ENCODE measurements around the gene ZNF774. TPM values are rescaled to one million over a fixed set of nuclear protein-coding genes. Genes with fewer than 3 reads are reported as not detected.
"Not testable (repeated sequence)": the region's sequence is repeated elsewhere in the genome, so short reads cannot be mapped to it uniquely, and the experiment has no call there.

ZNF774 gene
- total RNA-seq, 1 donor from 2014 or later = 10.0 TPM

DNA sequence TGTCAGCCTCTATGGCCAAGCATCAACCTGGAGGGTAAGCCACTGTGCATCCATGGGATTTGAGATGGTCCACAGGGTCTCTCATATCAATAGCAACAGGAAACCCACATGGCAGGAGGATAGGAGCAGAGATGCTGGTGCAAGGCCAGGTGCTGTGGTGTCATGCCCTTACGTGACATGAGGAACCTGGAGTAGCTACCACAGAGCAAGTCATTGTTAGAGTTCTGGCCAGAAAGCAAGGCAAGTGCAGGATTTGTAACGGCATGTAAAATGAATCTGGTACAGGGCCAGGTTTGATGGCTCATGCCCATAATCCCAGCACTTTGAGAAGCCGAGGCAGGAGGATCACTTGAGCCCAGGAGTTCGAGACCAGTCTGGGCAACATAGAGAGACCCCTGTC, 14.8 kb upstream of the ZNF774 start:
- Mint-ChIP-seq H3K27ac (no peak overlapping the region), H3K36me3 (no peaks in the 10 kb centered on the region), H3K4me3 (no peak overlapping the region), H3K27me3 (ENCODE audit: low read depth) (no peaks in the 10 kb centered on the region), H3K9me3 (no peaks in the 10 kb centered on the region), H3K4me1 (peaks cover 4% of the 10 kb centered on the region)
- DNase-seq (ENCODE audit: low spot score in 2 of 2, unreplicated experiment in 2 of 2) = no peak
- TF ChIP-seq CTCF (IDR thresholded peaks at IDR 0.05; ENCODE audit: unreplicated experiment) = no peak

DNA sequence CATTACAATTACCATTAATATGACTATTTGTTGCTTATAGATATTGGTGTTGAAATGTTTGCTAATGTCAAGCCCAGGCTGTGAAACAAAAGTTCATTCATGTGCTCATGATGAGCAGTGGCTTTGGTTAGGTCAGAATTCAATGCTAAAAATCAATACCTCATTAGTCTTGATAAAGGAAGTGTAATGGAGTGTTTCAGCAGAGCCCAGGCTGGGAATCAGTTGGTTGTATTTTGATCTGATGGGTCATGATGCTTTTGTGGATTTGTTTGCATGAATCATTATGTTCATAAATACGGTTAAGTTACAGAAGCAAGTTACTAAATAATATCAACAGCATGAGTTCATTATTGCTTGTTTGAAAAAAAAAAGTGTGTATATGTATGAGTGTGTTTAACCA, 13.6 kb upstream of the ZNF774 start:
- Mint-ChIP-seq H3K9me3 (no peaks in the 10 kb centered on the region), H3K36me3 (no peaks in the 10 kb centered on the region), H3K27ac (no peak overlapping the region), H3K27me3 (ENCODE audit: low read depth) (no peaks in the 10 kb centered on the region), H3K4me3 (no peak overlapping the region), H3K4me1 (peaks cover 10% of the 10 kb centered on the region)
- no peak for DNase-seq (ENCODE audit: low spot score in 2 of 2, unreplicated experiment in 2 of 2)
- no peak for TF ChIP-seq CTCF (IDR thresholded peaks at IDR 0.05; ENCODE audit: unreplicated experiment)

DNA sequence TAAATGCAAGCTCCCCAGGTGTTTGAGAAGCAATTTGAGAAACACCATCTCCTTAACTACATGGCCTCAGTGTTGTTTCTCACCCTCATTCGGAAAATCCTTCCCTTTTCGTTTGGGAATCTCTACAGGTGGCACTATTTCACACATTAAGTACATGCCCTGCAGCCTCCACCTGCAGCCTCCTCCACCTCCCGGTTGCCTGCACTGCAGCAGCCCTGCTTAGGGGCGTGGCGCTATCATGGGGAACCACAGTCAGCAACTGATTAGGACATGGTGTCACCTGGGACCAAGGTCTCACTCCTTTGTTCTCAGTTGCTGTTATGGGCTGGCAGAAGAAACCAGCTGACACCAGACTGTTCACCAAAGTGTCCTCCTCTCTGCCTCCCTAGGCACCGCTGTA, 11.7 kb upstream of the ZNF774 start:
- no peak for DNase-seq (ENCODE audit: low spot score in 2 of 2, unreplicated experiment in 2 of 2)
- Mint-ChIP-seq H3K27me3 (ENCODE audit: low read depth) (no peaks in the 10 kb centered on the region), H3K36me3 (no peaks in the 10 kb centered on the region), H3K27ac (no peak overlapping the region), H3K4me3 (no peak overlapping the region), H3K9me3 (no peaks in the 10 kb centered on the region), H3K4me1 (peaks cover 10% of the 10 kb centered on the region)
- no peak for TF ChIP-seq CTCF (IDR thresholded peaks at IDR 0.05; ENCODE audit: unreplicated experiment)

- H3K36me3 Mint-ChIP-seq = no peaks in the 10 kb centered on the region
- H3K4me1 Mint-ChIP-seq = peaks cover 37% of the 10 kb centered on the region
- DNase-seq (ENCODE audit: low spot score in 2 of 2, unreplicated experiment in 2 of 2) = no peak
- TF ChIP-seq CTCF (IDR thresholded peaks at IDR 0.05; ENCODE audit: unreplicated experiment) = no peak
- no peaks in the 10 kb centered on the region for H3K9me3 Mint-ChIP-seq
- H3K4me3 Mint-ChIP-seq = no peak overlapping the region
- H3K27ac Mint-ChIP-seq = no peak overlapping the region
- no peaks in the 10 kb centered on the region for H3K27me3 Mint-ChIP-seq (ENCODE audit: low read depth)
Observed at GRCh38 chr15:90343302-90343790, 8.7 kb upstream of the ZNF774 start.

DNA sequence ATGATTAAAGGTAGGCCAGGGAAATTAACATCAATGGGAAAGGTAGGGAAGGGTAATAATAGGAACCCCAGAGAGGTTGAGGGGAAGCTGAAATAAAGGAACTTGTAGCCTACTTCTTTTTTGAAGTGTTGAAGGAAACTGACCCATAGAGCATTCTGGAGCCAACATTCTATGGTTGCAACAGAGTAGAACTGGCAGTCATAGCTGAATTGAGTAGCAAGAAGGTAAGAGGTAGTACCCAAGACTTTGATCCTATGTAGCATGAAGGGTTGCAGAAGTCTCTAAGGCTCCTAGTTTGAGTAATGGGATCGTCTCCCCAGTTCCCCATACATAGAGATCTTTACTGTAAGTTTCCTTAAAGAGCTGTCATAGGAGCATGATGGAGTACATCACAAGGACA, 7.4 kb upstream of the ZNF774 start:
- Mint-ChIP-seq H3K36me3 (no peaks in the 10 kb centered on the region), H3K9me3 (no peaks in the 10 kb centered on the region), H3K4me1 (peaks cover 42% of the 10 kb centered on the region), H3K27me3 (ENCODE audit: low read depth) (no peaks in the 10 kb centered on the region), H3K4me3 (no peak overlapping the region), H3K27ac (no peak overlapping the region)
- TF ChIP-seq CTCF (IDR thresholded peaks at IDR 0.05; ENCODE audit: unreplicated experiment) = no peak
- DNase-seq (ENCODE audit: low spot score in 2 of 2, unreplicated experiment in 2 of 2) = no peak

DNA sequence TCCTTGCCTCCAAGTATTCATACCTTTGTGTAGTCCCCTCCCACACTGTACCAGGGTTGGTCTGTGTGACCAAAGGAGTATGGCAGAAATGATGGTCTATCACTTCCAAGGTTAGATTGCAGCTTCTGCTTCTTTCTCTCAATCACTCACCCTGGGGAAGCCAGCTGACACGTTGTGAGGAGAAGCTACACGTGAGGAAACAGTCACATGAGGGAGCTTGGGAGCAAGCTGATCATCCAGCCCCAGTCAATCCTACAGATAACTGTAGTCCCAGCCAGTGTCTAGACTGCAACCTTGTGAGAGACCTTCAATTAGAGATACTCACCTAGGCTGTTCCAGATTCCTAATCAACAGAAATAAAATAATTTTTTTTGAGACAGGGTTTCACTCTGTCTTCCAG, 6.2 kb upstream of the ZNF774 start:
- no peaks in the 10 kb centered on the region for H3K36me3 Mint-ChIP-seq
- H3K27ac Mint-ChIP-seq = peak overlapping the region; percentile 81
- peaks cover 42% of the 10 kb centered on the region for H3K4me1 Mint-ChIP-seq
- peaks cover 4% of the 10 kb centered on the region for H3K9me3 Mint-ChIP-seq
- TF ChIP-seq CTCF (IDR thresholded peaks at IDR 0.05; ENCODE audit: unreplicated experiment) = no peak
- H3K4me3 Mint-ChIP-seq = no peak overlapping the region
- H3K27me3 Mint-ChIP-seq (ENCODE audit: low read depth) = no peaks in the 10 kb centered on the region
- DNase-seq (ENCODE audit: low spot score in 2 of 2, unreplicated experiment in 2 of 2) = no peak

DNA sequence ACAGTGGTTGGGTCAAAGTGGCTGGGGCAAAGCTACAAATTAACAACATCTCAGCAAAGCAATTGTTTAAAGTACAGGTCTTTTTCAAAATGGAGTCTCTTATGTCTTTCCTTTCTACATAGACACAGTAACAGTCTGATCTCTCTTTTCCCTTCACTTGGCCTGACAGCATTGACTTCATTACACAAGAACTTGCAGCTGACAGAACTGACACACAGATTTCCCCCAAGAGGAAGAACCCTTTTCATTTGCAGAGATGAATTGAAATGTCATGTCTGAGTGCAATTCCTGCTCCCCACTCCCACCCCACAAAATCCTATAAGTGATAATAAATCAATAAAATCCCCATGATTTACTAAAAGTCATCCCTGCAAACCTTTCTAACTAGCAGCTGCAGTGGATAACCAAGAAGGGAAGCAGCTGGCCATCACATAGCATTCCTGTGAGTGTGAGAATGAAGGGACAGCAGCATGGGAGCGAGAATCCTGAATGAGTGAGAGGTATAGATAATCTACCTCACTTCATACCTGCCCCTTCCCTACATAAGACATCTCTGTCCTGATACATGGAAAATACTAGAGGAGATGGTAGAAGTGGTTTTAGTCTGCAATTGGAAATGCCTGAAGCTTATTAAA, 4.5 kb upstream of the ZNF774 start:
- Mint-ChIP-seq H3K4me1 (peaks cover 49% of the 10 kb centered on the region), H3K27ac (peak overlapping the region; percentile 35)
- not testable (repeated sequence) for H3K4me3 Mint-ChIP-seq; H3K27me3 Mint-ChIP-seq (ENCODE audit: low read depth); H3K9me3 Mint-ChIP-seq; DNase-seq (ENCODE audit: low spot score in 2 of 2, unreplicated experiment in 2 of 2); H3K36me3 Mint-ChIP-seq

Measured in mesothelial cell of epicardium (in vitro differentiated cells).